AG08396 (cell line): Measurements from ENCODE around the gene CREG2.

Experiments used
- DNase-seq: peaks from one replicate; pipeline ENCODE4 v3.0.0; 2012; ENCODE audit warnings: low spot score, mixed read lengths

CREG2 gene, protein sequence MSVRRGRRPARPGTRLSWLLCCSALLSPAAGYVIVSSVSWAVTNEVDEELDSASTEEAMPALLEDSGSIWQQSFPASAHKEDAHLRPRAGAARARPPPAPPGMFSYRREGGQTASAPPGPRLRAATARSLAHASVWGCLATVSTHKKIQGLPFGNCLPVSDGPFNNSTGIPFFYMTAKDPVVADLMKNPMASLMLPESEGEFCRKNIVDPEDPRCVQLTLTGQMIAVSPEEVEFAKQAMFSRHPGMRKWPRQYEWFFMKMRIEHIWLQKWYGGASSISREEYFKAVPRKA

DNA sequence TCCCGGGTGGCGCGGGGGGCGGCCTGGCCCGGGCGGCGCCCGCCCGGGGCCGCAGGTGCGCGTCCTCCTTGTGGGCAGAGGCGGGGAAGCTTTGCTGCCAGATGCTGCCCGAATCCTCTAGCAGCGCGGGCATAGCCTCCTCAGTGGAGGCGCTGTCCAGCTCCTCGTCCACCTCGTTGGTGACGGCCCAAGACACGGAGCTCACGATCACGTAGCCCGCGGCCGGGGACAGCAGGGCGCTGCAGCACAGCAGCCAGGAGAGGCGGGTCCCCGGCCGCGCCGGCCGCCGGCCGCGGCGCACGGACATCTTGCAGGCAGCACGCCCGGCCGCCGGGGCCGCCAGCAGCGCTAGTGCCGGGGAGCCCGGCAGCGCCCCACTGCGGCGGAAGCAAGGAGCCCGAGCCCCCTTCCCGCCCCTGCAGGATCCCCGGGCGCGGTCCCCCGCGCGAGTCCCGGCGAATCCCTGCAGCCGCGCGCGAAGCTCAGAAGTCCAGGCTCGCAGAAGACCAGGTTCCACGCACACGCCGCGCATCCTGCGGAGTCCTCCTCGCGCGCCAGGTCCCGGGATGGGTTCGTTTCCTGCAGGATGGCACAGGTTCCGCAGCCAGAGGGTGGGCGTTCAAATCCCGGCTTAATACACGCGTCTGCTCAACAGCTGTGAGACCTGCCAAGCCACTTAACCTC, at the start of gene CREG2:
TSS of gene CREG2 (minus strand) at position 353 of the 684 bp plus-strand sequence. CDS start at position 307, 46 bp downstream.
- peak; percentile 88 for DNase-seq

- DNase-seq: no peak
These were observed 47.9 kb upstream of the CREG2 start for GRCh38 chr2:101435001-101435862.

GRCh38 chr2:101433465-101433864, 46.2 kb upstream of the CREG2 start:
- DNase-seq: no peak

GRCh38 chr2:101432411-101433181, 45.3 kb upstream of the CREG2 start:
- DNase-seq: peak; percentile 34

GRCh38 chr2:101431486-101431885, 44.2 kb upstream of the CREG2 start:
- DNase-seq: no peak

- no peak for DNase-seq
These were observed 42.9 kb upstream of the CREG2 start for GRCh38 chr2:101430156-101430555.

DNA sequence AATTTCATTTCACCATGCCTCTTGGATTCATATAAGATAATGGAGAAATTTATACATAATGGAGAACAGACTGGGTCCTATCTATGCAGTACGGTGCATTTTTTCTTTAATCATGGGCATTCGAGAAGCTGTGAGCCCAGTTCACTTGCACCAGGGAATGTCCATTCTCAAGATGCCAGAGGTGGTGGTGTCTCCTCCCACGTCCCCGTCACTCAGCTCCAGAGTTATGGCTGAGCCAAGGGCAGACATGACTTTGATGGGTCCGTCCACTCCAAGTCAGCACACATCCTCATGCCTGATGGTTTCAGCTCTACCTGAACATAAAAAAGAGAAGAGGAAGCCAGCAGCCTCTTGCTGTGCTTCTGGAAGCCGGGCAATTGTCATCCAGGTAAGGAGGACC, 42.1 kb upstream of the CREG2 start:
- DNase-seq: no peak

- no peak for DNase-seq
These were observed 41.3 kb upstream of the CREG2 start for GRCh38 chr2:101428422-101429176.

DNA sequence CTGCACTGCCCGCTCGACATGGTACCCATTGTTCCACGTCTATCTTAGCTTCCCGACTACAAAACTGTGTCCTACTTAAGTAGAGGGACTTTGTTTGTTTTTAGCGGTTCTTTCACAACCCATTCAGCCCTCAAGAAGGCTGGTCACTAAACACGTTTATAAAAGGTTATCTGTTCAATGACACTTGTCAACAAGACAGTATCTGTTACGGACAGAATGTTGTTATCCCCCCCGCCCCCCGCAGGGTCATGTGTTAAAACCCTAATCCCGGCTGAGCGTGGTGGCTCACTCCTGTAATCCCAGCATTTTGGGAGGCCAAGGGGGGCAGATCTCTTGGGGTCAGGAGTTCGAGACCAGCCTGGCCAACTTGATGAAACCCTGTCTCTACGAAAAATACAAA, 40.4 kb upstream of the CREG2 start:
- no peak for DNase-seq

DNA sequence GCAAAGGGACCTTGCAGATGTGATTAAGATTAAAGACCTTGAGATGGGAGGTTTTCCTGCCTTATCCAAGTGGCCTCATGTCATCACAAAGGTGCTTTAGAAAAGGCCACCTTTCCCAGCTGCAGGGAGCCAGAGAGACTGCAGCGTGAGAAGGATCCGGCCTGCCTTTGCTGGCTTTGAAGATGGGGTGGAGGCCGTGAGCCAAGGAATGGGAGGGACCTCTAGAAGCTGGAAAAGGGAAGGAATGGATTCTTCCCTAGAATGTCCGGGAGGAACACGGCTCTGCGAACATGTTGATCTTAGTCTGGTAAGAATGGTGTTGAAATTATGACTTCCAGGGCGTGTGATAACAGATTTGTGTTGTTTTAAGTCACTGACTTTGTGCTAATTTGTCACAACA, 39.9 kb upstream of the CREG2 start:
- no peak for DNase-seq

DNA sequence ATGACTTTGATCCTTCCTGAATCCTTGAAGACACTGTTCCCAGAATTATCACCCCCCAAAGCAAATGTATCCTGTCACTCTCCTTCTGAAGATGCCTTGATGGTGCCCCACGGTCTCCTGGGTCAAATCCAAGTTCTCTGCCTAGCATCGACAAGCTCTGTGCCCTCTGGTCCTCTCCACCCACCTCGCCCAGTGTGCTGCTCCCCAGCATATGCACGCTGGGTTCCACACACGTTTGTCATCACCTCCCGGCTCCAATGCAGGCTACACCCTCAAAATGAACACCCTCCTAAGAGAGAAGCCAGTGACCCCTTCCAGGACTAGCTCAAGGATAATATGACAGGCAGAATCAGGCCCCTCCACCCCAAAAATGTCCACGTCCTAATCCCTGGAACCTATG, 39.5 kb upstream of the CREG2 start:
- DNase-seq: no peak

DNA sequence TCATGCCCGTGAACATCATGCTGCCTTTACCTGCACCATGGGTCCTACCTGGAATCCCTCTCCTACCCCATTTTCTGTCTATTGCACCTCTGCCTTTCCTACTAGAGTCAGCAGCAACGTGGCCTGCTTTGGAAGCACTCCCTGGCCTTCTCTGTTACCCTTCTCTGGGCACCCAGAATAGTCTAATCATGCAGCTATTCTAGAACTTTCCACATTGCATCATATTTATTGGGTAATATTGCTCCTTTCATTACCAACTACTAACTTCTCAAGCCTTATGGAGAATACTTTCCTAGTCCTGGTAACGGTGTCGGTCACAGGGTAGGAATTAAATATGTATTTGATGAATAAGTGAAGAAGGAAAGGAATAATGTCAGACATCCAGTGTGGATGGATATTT, 33.3 kb upstream of the CREG2 start:
- DNase-seq: no peak

DNA sequence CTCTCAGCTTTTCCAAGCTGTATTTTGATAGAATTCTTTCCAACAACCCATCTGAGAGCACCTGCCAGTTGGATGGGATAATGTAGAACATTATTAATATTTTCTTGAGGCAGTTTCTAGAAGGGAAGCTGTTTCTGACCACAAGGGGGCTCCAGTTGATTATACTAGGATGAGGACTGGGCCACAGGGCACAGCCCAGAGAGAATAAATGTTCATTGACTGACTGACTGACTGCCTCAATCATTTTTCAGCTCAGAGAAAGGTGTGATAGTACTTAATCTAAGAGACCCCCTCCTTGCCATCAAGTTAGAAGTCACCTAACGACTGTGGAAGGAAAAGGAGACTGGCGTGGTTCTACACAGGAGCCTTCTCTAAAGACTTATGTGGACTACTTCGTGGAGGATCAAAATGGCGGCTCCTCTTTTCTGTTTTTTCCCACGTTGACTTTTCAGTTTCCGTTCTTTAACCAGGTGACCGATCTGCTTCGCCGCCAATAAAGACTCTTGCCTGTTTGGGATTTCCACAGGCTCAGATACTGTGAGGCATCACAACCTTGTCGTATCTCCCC, 31.9 kb upstream of the CREG2 start:
- DNase-seq: peak; percentile 68

DNA sequence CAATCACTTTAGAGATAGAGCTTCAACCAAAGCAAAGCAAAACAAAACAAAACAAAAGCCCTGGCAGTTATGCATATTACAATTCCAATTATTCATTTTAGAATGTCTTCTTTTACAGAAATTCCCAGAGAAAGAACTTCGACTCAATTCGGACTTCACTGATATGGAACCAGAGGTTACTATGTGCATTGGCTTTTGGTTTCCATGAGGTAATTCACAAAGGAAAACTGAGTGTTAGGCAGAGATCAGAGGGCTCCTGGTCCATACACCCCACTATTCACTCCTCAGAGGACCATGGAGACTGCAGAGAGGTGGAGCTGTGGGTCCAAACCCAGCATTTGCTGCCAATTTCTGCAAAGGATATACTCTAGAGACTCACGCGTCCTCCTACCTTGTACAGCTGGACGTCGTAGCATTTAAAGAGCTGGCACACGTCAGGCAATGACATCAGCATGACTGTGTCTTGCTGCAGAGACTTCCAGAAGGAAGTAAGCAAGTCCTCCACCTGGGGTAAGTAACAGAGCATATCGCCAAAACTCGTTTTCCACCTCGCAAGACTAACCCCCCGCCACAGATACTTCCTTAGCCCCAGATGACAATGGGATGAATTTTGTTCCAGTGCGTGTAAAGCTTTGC, 31.3 kb upstream of the CREG2 start:
- DNase-seq: no peak

DNA sequence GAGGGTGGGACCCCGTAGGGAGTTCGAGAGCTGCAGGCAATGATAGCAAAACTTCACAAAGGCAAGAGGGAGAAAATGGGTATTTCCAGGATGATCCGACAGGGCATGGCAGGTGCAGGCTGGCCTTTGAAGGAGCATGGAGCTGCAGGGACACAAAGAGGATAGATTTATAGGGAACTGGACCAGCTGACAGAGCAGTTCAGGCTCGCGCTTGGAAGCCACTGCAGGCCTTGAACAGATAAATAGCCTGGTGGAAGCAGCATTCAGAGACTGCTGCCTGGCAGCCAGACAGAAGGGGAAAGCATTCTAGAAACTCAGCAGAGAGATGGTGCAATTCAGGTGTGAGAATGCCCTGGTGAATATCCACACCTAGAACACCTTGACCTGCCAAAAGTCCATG, 29.3 kb upstream of the CREG2 start:
- DNase-seq: no peak

DNA sequence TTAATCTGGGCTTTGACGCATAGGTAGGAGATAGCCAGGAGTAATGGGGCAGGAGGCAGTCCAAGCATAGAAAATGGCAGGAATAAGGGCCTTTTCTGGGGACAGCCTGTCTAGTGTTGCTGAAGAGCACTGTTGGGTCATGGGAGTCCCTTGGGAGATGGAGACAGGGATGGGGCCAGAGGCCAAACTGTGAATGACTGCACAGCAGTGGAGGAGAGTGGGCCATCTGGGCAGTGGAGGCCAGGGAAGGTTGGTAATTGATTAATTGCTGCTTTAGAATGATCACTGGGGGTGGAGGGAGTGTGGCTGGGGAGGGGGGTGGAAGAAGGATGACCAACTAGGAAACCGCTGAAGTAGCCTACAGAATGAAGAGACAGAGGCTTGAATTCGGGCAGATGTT, 28.6 kb upstream of the CREG2 start:
- DNase-seq: no peak

- DNase-seq: no peak
These were observed 27.9 kb upstream of the CREG2 start for GRCh38 chr2:101415220-101415619.

DNA sequence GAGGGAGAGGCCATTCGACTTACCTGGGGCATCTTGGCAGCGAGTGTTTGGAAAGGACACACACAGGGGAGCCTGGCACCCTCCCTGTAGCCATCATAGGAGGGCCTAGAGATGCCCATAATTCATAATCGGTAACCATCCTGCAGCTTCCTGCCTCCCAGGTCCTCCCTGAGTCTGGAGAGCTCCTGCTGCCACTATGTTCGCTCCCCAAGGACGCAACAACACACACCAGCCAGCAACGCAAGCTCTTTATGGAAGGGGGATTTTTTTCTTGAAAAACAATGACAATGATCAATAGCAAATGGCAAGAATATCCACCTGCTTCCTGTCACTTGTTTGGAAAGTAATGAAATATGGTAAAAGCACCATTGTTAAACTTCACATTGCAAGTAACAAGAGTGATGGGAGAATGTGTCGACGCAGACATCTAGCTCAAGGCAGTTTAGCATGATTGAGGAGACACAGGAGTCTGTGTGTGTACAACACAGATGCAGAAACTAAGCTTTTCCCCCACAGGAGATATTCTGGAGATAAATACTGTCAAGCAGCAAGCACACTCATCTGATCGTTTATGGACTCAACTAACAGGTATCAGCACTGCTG, 24.9 kb upstream of the CREG2 start:
- no peak for DNase-seq

DNA sequence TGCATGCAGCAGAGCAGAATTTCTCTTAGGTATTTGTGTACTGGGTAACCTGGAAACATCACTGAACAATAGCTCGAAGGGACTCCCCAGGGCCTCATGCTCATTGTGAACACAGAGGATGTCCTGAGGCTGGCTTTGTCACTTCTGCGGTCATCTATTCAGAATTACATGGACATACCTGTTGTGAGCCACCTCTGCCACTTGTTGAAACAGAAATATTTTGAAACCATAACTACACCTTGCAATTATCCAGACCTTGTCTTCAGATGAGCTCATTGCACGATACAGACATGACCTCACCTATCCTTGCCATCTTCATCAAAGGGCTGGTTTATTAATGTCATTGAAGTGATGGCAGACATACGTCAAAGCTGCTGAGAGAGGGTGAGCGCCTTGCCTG, 23.4 kb upstream of the CREG2 start:
- no peak for DNase-seq

DNA sequence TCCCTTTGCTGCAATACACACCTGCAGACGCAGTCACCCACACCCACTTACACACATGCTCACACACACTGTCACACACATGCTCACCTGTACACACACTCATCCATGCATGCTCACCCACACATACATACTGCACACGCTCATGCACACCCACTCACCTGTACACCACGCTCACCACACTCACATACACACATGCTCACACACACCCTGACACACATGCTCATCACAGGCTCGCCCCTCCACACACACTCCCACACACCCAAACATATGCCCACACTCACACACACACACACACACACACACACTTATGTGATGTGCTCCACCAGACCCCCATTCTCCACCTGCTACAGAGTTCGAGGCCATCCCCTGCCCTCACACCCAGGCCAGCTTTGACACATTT, 22.8 kb upstream of the CREG2 start:
- no peak for DNase-seq
